Endothelial cell of umbilical vein (primary cell): ENCODE data around the gene TDRD7. TPM values are rescaled to one million over a fixed set of nuclear protein-coding genes. Genes with fewer than 3 reads are reported as not detected.

Experiments
- BruUV-seq: library from RNA; stranded (reverse); fragments of 400-500 nt; replicated peaks from 2 replicates; lab custom pipeline; 2021; lab: Mats Ljungman, UMichigan
- CTCF ChIA-PET: fragments of 300-600, 350-600 bp; sonication (Branson Sonifier 250); formaldehyde crosslinking; loops from one replicate; lab custom pipeline; 2021; ENCODE audit warnings: antibody characterized with exemption, inconsistent platforms; lab: Charles Lee
- POLR2A ChIA-PET: fragments of 300-600, 350-600 bp; sonication (Branson Sonifier 250); formaldehyde crosslinking; loops from one replicate; lab custom pipeline; 2021; ENCODE audit warnings: antibody characterized with exemption, inconsistent platforms; lab: Charles Lee
- DNase-seq: peaks from one replicate; pipeline ENCODE4 v3.0.0-alpha.2; 2011; ENCODE audit warnings: low read depth, low spot score
- FAIRE-seq: peaks from 2 replicates; lab custom pipeline; 2011; peaks lifted over from hg19 to GRCh38; lab: Jason Lieb, UNC
- H2AFZ ChIP-seq: 2 replicates; pipeline ENCODE4 v1.6.0; 2012; ENCODE audit warnings: low read depth, low read length, control low read depth, inconsistent platforms
- H3K27ac ChIP-seq: 2 replicates; pipeline ENCODE4 v1.5.1; 2011; ENCODE audit warnings: low read depth, mild to moderate bottlenecking, control low read depth, low read length, moderate library complexity; ENCODE audit not compliant: insufficient read depth
- H3K27me3 ChIP-seq, 2 experiments: 2 replicates each; pipeline versions ENCODE4 v1.6.0 to v1.6.1; 2011; ENCODE audit warnings: low read length in 2 of 2, mixed read lengths in 1 of 2; ENCODE audit not compliant: control insufficient read depth in 2 of 2, insufficient read depth in 2 of 2
- H3K36me3 ChIP-seq, 2 experiments: 2 replicates in 1 of 2; 3 replicates in 1 of 2; pipeline ENCODE4 v1.5.1; 2011; ENCODE audit warnings: low read length in 2 of 2, mild to moderate bottlenecking in 1 of 2, moderate library complexity in 1 of 2; ENCODE audit not compliant: control insufficient read depth in 2 of 2, insufficient read depth in 2 of 2; ENCODE audit errors: extremely low read depth in 1 of 2
- H3K4me1 ChIP-seq: 3 replicates; pipeline ENCODE4 v1.5.1; 2011; ENCODE audit warnings: mild to moderate bottlenecking, low read length; ENCODE audit not compliant: control insufficient read depth, insufficient read depth; ENCODE audit errors: extremely low read depth
- H3K4me2 ChIP-seq: 2 replicates; pipeline ENCODE4 v1.6.1; 2011; ENCODE audit warnings: low read length, control low read depth, mixed read lengths; ENCODE audit not compliant: insufficient read depth
- H3K4me3 ChIP-seq, 3 experiments: fragments of 200-600 bp in 1 of 3; sonication (generic), shearing (Covaris generic) in 1 of 3; replicated peaks in 1 of 3; 2 replicates each; pipeline ENCODE4 v1.5.1; 2011 to 2016; ENCODE audit warnings: control low read depth in 3 of 3, low read length in 3 of 3, mild to moderate bottlenecking in 2 of 3, inconsistent platforms in 1 of 3, low read depth in 1 of 3, moderate library complexity in 1 of 3; ENCODE audit not compliant: insufficient read depth in 1 of 3
- H3K79me2 ChIP-seq: 2 replicates; pipeline ENCODE4 v1.6.0; 2012; ENCODE audit warnings: low read length, inconsistent platforms; ENCODE audit not compliant: control insufficient read depth, insufficient read depth
- H3K9ac ChIP-seq: replicated peaks from 2 replicates; pipeline ENCODE3; 2011; ENCODE audit warnings: low read length, control low read depth; ENCODE audit not compliant: insufficient read depth; ENCODE audit errors: extremely low read depth
- H3K9me1 ChIP-seq: replicated peaks from 3 replicates; pipeline ENCODE4 v1.6.0; 2011; ENCODE audit warnings: mild to moderate bottlenecking, low read length; ENCODE audit not compliant: control insufficient read depth, insufficient read depth; ENCODE audit errors: extremely low read depth
- H3K9me3 ChIP-seq: replicated peaks from 2 replicates; pipeline ENCODE4 v1.5.1; 2012; ENCODE audit warnings: low read length, inconsistent platforms; ENCODE audit not compliant: control insufficient read depth, insufficient read depth
- H4K20me1 ChIP-seq: replicated peaks from 2 replicates; pipeline ENCODE3; 2011; ENCODE audit warnings: mild to moderate bottlenecking, low read length; ENCODE audit not compliant: control insufficient read depth, insufficient read depth; ENCODE audit errors: extremely low read depth
- CTCF ChIP-seq, 2 donors: IDR thresholded peaks; 1 replicate in 1 of 2; 2 replicates in 1 of 2; pipeline ENCODE4 v1.5.1; 2011; ENCODE audit warnings: low read length in 2 of 2, mild to moderate bottlenecking in 2 of 2, moderate library complexity in 2 of 2, control low read depth in 1 of 2, inconsistent platforms in 1 of 2, low read depth in 1 of 2; ENCODE audit not compliant: insufficient read depth in 1 of 2; ENCODE audit errors: extremely low read depth in 1 of 2
- EZH2 ChIP-seq: IDR thresholded peaks from 2 replicates; pipeline ENCODE4 v1.6.1; 2012; ENCODE audit warnings: borderline replicate concordance, low read depth, mild to moderate bottlenecking, moderate library complexity, low read length, inconsistent platforms; ENCODE audit not compliant: severe bottlenecking
- FOS ChIP-seq: IDR thresholded peaks from 2 replicates; pipeline ENCODE4 v1.6.1; 2011; ENCODE audit warnings: mild to moderate bottlenecking, low read length, moderate library complexity, borderline replicate concordance; ENCODE audit not compliant: insufficient read depth
- GATA2 ChIP-seq: IDR thresholded peaks from 2 replicates; pipeline ENCODE4 v1.7.0; 2011; ENCODE audit warnings: low read depth, mild to moderate bottlenecking, moderate library complexity, mixed read lengths, low read length; ENCODE audit not compliant: insufficient read length, insufficient read depth
- JUN ChIP-seq: IDR thresholded peaks from 2 replicates; pipeline ENCODE4 v1.6.1; 2011; ENCODE audit warnings: borderline replicate concordance, low read depth; ENCODE audit not compliant: insufficient read length, insufficient read depth
- MAX ChIP-seq: IDR thresholded peaks from 2 replicates; pipeline ENCODE4 v1.6.1; 2011; ENCODE audit not compliant: insufficient read depth, insufficient read length
- MYC ChIP-seq: IDR thresholded peaks from one replicate; pipeline ENCODE4 v1.6.1; 2011; ENCODE audit warnings: mild to moderate bottlenecking, low read depth, low read length
- POLR2A ChIP-seq: IDR thresholded peaks from 2 replicates; pipeline ENCODE4 v1.6.1; 2012; ENCODE audit warnings: low read depth, mild to moderate bottlenecking, control low read depth, low read length
- POLR2AphosphoS5 ChIP-seq: IDR thresholded peaks from 2 replicates; pipeline ENCODE4 v1.6.1; 2012; ENCODE audit warnings: low read depth, mild to moderate bottlenecking, control low read depth, low read length, moderate library complexity; ENCODE audit not compliant: insufficient read depth
- dilution Hi-C: fragments of 300-500 bp; cut with MboI; formaldehyde crosslinking; loops from one replicate; pipeline ENCODE4 v1.15.0; 2019; ENCODE audit warnings: low sequenced_read_pairs; ENCODE audit not compliant: extremely low pct_ligation_motif_present
- intact Hi-C: fragments of 100-400 bp; cut with micrococcal nuclease; formaldehyde crosslinking; loops from one replicate; pipeline ENCODE4 v1.10.0; 2022
- polyA plus RNA-seq, 4 experiments: library from polyadenylated mRNA; depleted of rRNA in 3 of 4; stranded (reverse) in 3 of 4; unstranded in 1 of 4; fragments of >200 nt; gene quantifications; 2 replicates each; pipeline versions ENCODE4 v1.2.1 to v1.2.3, GENCODE V29; 2011 to 2012; ENCODE audit warnings: missing spikeins in 1 of 4
- total RNA-seq: library from RNA; stranded (reverse); gene quantifications from 2 replicates; pipeline ENCODE4 v1.2.3, GENCODE V29; 2021

The TDRD7 gene
- total and polyA plus RNA-seq, 2 donors (not counting 3 experiments of a cell fraction or from before 2014, with no cell fraction given) = 4.9 to 11.5 TPM

GRCh38 chr9:97366476-97366875 is 45.4 kb upstream of the TDRD7 start:
- FAIRE-seq (no peak), DNase-seq (no peak)
- Histone ChIP-seq H3K9me1 (no peaks in the 10 kb centered on the region), H3K4me1 (no peaks in the 10 kb centered on the region), H3K36me3 (no peaks in the 10 kb centered on the region), H3K79me2 (no peaks in the 10 kb centered on the region), H3K27ac (no peak overlapping the region), H3K27me3 (no peaks in the 10 kb centered on the region), H2AFZ (no peak overlapping the region), H4K20me1 (no peaks in the 10 kb centered on the region), H3K4me3 (no peak overlapping the region), H3K9me3 (no peaks in the 10 kb centered on the region), H3K4me2 (no peak overlapping the region), H3K9ac (no peak overlapping the region)
- no TSS peak for BruUV-seq
- intact Hi-C loops = no loop called here
- ChIA-PET POLR2A (no interaction called here), CTCF (no interaction called here)
- dilution Hi-C loops = no loop called here
- TF ChIP-seq POLR2AphosphoS5 = no peak
- no peak for TF ChIP-seq GATA2
- no peak for TF ChIP-seq MYC
- TF ChIP-seq FOS = no peak
- no peak for TF ChIP-seq POLR2A
- TF ChIP-seq MAX = no peak
- TF ChIP-seq JUN = no peak

GRCh38 chr9:97366889-97367288 is 45.0 kb upstream of the TDRD7 start:
- Histone ChIP-seq H3K4me3 (no peak overlapping the region), H3K4me2 (no peak overlapping the region), H3K27ac (no peak overlapping the region), H2AFZ (no peak overlapping the region), H3K36me3 (no peaks in the 10 kb centered on the region), H3K27me3 (no peaks in the 10 kb centered on the region), H3K9me3 (no peaks in the 10 kb centered on the region), H4K20me1 (no peaks in the 10 kb centered on the region), H3K4me1 (no peaks in the 10 kb centered on the region), H3K9me1 (no peaks in the 10 kb centered on the region), H3K9ac (no peak overlapping the region), H3K79me2 (no peaks in the 10 kb centered on the region)
- ChIA-PET POLR2A (no interaction called here), CTCF (no interaction called here)
- BruUV-seq = no TSS peak
- intact Hi-C loops (no loop called here), dilution Hi-C loops (no loop called here)
- FAIRE-seq = no peak
- TF ChIP-seq JUN = no peak
- TF ChIP-seq POLR2AphosphoS5 = no peak
- TF ChIP-seq GATA2 = no peak
- TF ChIP-seq CTCF (IDR thresholded peaks at IDR 0.05; ENCODE audit: extremely low read depth in 1 of 2, insufficient read depth in 1 of 2, low read depth in 1 of 2, low read length in 2 of 2) = no peak
- TF ChIP-seq MYC = no peak
- TF ChIP-seq MAX = no peak
- no peak for TF ChIP-seq EZH2
- TF ChIP-seq FOS = no peak
- no peak for DNase-seq
